ENCODE measurements around the gene BHMT. TPM values are rescaled to one million over a fixed set of nuclear protein-coding genes. Genes with fewer than 3 reads are reported as not detected.

The BHMT gene
- total RNA-seq, 2 donors from 2014 or later, result 0.51 to 3.1 TPM

GRCh38 chr5:79074641-79075040 lies 37.0 kb upstream of the BHMT start:
- intact Hi-C loops (cut with DNase I), result no loop called here
- WGBS, result 83% methylated on average over 6 of the region's 6 CpGs
- H3K4me1 ChIP-seq (replicated peaks), result no peaks in the 10 kb centered on the region
- TF ChIP-seq POLR2AphosphoS5 (IDR thresholded peaks at IDR 0.05) (no peak), POLR2A (IDR thresholded peaks at IDR 0.05) (no peak)
- TF ChIP-seq, protein P1, sequence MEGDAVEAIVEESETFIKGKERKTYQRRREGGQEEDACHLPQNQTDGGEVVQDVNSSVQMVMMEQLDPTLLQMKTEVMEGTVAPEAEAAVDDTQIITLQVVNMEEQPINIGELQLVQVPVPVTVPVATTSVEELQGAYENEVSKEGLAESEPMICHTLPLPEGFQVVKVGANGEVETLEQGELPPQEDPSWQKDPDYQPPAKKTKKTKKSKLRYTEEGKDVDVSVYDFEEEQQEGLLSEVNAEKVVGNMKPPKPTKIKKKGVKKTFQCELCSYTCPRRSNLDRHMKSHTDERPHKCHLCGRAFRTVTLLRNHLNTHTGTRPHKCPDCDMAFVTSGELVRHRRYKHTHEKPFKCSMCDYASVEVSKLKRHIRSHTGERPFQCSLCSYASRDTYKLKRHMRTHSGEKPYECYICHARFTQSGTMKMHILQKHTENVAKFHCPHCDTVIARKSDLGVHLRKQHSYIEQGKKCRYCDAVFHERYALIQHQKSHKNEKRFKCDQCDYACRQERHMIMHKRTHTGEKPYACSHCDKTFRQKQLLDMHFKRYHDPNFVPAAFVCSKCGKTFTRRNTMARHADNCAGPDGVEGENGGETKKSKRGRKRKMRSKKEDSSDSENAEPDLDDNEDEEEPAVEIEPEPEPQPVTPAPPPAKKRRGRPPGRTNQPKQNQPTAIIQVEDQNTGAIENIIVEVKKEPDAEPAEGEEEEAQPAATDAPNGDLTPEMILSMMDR (IDR thresholded peaks at IDR 0.05), result no peak
- H3K9me3 ChIP-seq, result no peaks in the 10 kb centered on the region
- DNase-seq (ENCODE audit: low spot score), result no peak
- no peaks in the 10 kb centered on the region for H3K27me3 ChIP-seq (replicated peaks; ENCODE audit: insufficient read depth)
- no peak overlapping the region for H3K4me3 ChIP-seq
- no peak overlapping the region for H3K27ac ChIP-seq
- H3K36me3 ChIP-seq, result no peaks in the 10 kb centered on the region

- no peaks in the 10 kb centered on the region for H3K36me3 ChIP-seq
- WGBS, result 72% methylated on average over 11 of the region's 11 CpGs
- no peak for TF ChIP-seq POLR2A (IDR thresholded peaks at IDR 0.05)
- TF ChIP-seq POLR2AphosphoS5 (IDR thresholded peaks at IDR 0.05), result no peak
- TF ChIP-seq, protein P1 (IDR thresholded peaks at IDR 0.05), result no peak
- intact Hi-C loops (cut with DNase I), result no loop called here
- H3K9me3 ChIP-seq, result no peaks in the 10 kb centered on the region
- H3K4me1 ChIP-seq (replicated peaks), result no peaks in the 10 kb centered on the region
- no peak for DNase-seq (ENCODE audit: low spot score)
- H3K27me3 ChIP-seq (replicated peaks; ENCODE audit: insufficient read depth), result no peaks in the 10 kb centered on the region
- H3K27ac ChIP-seq, result no peak overlapping the region
- no peak overlapping the region for H3K4me3 ChIP-seq
Measured at GRCh38 chr5:79075646-79076426, 35.8 kb upstream of the BHMT start.

DNA sequence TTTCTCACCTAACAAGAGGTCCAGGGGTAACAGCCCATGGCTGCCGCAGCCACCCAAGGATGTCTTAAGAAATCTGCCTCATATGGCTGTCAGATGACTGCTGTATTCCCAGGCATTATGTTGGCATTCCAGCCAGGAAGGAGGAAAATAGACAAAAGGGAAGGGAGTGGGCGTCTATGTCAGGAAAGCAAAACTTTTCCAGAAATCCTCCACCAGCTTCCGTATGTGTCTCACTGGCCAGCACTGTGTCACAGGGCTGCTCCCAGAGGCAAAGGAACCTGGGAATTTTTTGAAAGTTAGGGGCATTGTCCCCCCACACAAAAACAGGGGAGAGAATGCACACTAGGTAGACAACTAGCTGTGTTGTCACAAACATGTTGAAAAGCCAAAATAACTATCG lies 34.8 kb upstream of the BHMT start:
- Histone ChIP-seq H3K36me3 (no peaks in the 10 kb centered on the region), H3K27me3 (replicated peaks; ENCODE audit: insufficient read depth) (no peaks in the 10 kb centered on the region), H3K27ac (no peak overlapping the region), H3K4me3 (no peak overlapping the region), H3K4me1 (replicated peaks) (no peaks in the 10 kb centered on the region), H3K9me3 (no peaks in the 10 kb centered on the region)
- DNase-seq (ENCODE audit: low spot score), result no peak
- WGBS, result 84% methylated on average over 4 of the region's 4 CpGs
- intact Hi-C loops (cut with DNase I), result no loop called here
- TF ChIP-seq POLR2A (IDR thresholded peaks at IDR 0.05), result no peak
- TF ChIP-seq POLR2AphosphoS5 (IDR thresholded peaks at IDR 0.05), result no peak
- TF ChIP-seq, protein P1 (IDR thresholded peaks at IDR 0.05), result no peak

DNA sequence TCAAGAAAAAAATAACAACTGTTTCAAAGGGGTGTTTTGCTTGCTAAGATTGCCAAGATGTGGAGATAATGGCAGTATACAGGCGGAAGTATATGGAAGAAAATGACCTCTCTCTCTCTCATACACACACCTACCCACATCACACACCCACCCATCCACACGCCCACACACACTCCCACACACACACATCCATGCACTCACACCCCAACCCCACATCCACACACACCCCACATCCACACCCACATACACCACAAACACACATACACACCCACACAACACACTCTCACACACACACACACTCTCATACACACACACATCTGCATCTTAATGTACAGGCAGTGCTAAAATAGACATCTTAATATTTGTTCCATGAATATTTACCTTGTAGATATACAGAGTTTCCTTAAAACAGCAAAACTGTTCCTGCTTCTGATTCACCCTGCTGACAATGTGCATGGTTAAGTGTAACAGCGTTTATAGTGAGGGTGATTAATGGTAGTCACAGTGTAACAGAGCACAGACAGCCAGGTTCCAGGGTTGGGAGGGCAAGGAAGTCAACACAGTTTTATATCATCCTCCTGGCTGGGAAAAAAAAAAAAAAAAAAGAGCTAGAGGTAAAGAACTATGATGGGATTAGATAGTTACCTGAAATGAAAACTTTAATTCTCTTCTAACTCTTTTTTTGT lies 33.8 kb upstream of the BHMT start:
- H3K27me3 ChIP-seq (replicated peaks; ENCODE audit: insufficient read depth), result no peaks in the 10 kb centered on the region
- no peaks in the 10 kb centered on the region for H3K36me3 ChIP-seq
- 33% methylated on average over 3 of the region's 3 CpGs for WGBS
- no peaks in the 10 kb centered on the region for H3K9me3 ChIP-seq
- H3K27ac ChIP-seq, result no peak overlapping the region
- H3K4me3 ChIP-seq, result no peak overlapping the region
- H3K4me1 ChIP-seq (replicated peaks), result no peaks in the 10 kb centered on the region
- TF ChIP-seq POLR2A (IDR thresholded peaks at IDR 0.05), result no peak
- no peak for TF ChIP-seq POLR2AphosphoS5 (IDR thresholded peaks at IDR 0.05)
- TF ChIP-seq, protein P1 (IDR thresholded peaks at IDR 0.05), result no peak
- intact Hi-C loops (cut with DNase I), result no loop called here
- DNase-seq (ENCODE audit: low spot score), result no peak

Measured in prostate gland (tissue), 2 donors.